GM23338 (cell line): ENCODE measurements around the gene BNIP5. TPM values are rescaled to one million over a fixed set of nuclear protein-coding genes. Genes with fewer than 3 reads are reported as not detected.

Experiments used
- ATAC-seq: fragments of 200-7000 bp; cut with Tn5 transposase; 3 replicates; pipeline ENCODE4 v1.9.1; 2020
- DNase-seq: peaks from one replicate; pipeline ENCODE4 v3.0.0-alpha.2; 2015; ENCODE audit warnings: low spot score
- H2AFZ ChIP-seq: fragments of 200-600 bp; sonication (generic); 2 replicates; pipeline ENCODE4 v1.8.0; 2016; ENCODE audit warnings: antibody characterized with exemption, mild to moderate bottlenecking, moderate library complexity
- H3F3A ChIP-seq: fragments of 200-600 bp; sonication (generic); replicated peaks from 2 replicates; pipeline ENCODE4 v1.8.0; 2017; ENCODE audit warnings: antibody characterized with exemption, mixed run types, low read depth
- H3K27ac ChIP-seq: fragments of 200-600 bp; sonication (generic); 2 replicates; pipeline ENCODE4 v1.6.1; 2016; ENCODE audit warnings: low read depth
- H3K27me3 ChIP-seq: fragments of 200-600 bp; sonication (generic); 2 replicates; pipeline ENCODE4 v1.8.0; 2016; ENCODE audit warnings: mild to moderate bottlenecking, mixed run types, moderate library complexity; ENCODE audit not compliant: insufficient read depth
- H3K36me3 ChIP-seq: fragments of 200-600 bp; sonication (generic); 2 replicates; pipeline ENCODE4 v1.8.0; 2016; ENCODE audit warnings: mild to moderate bottlenecking; ENCODE audit not compliant: insufficient read depth
- H3K4me1 ChIP-seq: fragments of 200-600 bp; sonication (generic); 2 replicates; pipeline ENCODE4 v1.8.0; 2016; ENCODE audit warnings: mild to moderate bottlenecking, moderate library complexity; ENCODE audit not compliant: insufficient read depth
- H3K4me2 ChIP-seq: fragments of 200-600 bp; sonication (generic); 2 replicates; pipeline ENCODE4 v1.7.1; 2017; ENCODE audit warnings: mixed run types
- H3K4me3 ChIP-seq: fragments of 200-600 bp; sonication (generic); 2 replicates; pipeline ENCODE4 v1.6.1; 2016; ENCODE audit warnings: mixed run types
- H3K79me2 ChIP-seq: fragments of 200-600 bp; sonication (generic); replicated peaks from 2 replicates; pipeline ENCODE4 v1.8.0; 2017; ENCODE audit warnings: mild to moderate bottlenecking; ENCODE audit not compliant: insufficient read depth
- H3K9me2 ChIP-seq: fragments of 200-600 bp; sonication (generic); 2 replicates; pipeline ENCODE4 v1.8.0; 2017; ENCODE audit not compliant: insufficient read depth
- H4K20me1 ChIP-seq: fragments of 200-600 bp; sonication (generic); replicated peaks from 2 replicates; pipeline ENCODE4 v1.8.0; 2017; ENCODE audit warnings: mild to moderate bottlenecking; ENCODE audit not compliant: insufficient read depth
- H3K27ac Mint-ChIP-seq: 2 replicates; pipeline ENCODE4 v1.8.0; 2020; ENCODE audit warnings: inconsistent platforms, mild to moderate bottlenecking, moderate library complexity, mixed read lengths
- H3K27me3 Mint-ChIP-seq: 3 replicates; pipeline ENCODE4 v1.8.0; 2022; ENCODE audit warnings: low read depth, mild to moderate bottlenecking, moderate library complexity, mixed read lengths, inconsistent platforms; ENCODE audit not compliant: insufficient read depth, poor library complexity
- H3K36me3 Mint-ChIP-seq: 3 replicates; pipeline ENCODE4 v1.8.0; 2021; ENCODE audit warnings: low read depth, mild to moderate bottlenecking, inconsistent platforms, moderate library complexity, mixed read lengths
- H3K4me1 Mint-ChIP-seq: 3 replicates; pipeline ENCODE4 v1.8.0; 2020; ENCODE audit warnings: mild to moderate bottlenecking, inconsistent platforms, mixed read lengths
- H3K4me3 Mint-ChIP-seq: 3 replicates; pipeline ENCODE4 v1.8.0; 2021; ENCODE audit warnings: moderate library complexity, mild to moderate bottlenecking, inconsistent platforms, mixed read lengths
- H3K9me3 Mint-ChIP-seq: 3 replicates; pipeline ENCODE4 v1.8.0; 2020; ENCODE audit warnings: moderate library complexity, mild to moderate bottlenecking, inconsistent platforms, mixed read lengths
- CREB1 ChIP-seq: fragments of 250-450 bp; sonication (Bioruptor Pico); IDR thresholded peaks from 2 replicates; pipeline ENCODE4 v1.5.0; 2020; ENCODE audit warnings: low read depth, mild to moderate bottlenecking, moderate library complexity
- EZH2 ChIP-seq: fragments of 200-600 bp; sonication (generic); IDR thresholded peaks from one replicate; pipeline ENCODE4 v1.8.0; 2017; ENCODE audit warnings: antibody characterized with exemption, mild to moderate bottlenecking, low read depth; ENCODE audit not compliant: unreplicated experiment
- EZH2phosphoT487 ChIP-seq: fragments of 200-600 bp; sonication (generic); IDR thresholded peaks from one replicate; pipeline ENCODE4 v1.8.1; 2018; ENCODE audit warnings: antibody characterized with exemption; ENCODE audit not compliant: unreplicated experiment
- JUNB ChIP-seq: IDR thresholded peaks from one replicate; pipeline ENCODE4 v1.6.1; 2016; ENCODE audit warnings: antibody characterized with exemption; ENCODE audit not compliant: unreplicated experiment
- POLR2AphosphoS5 ChIP-seq: IDR thresholded peaks from 2 replicates; pipeline ENCODE4 v1.6.1; 2016; ENCODE audit warnings: antibody characterized with exemption, low read depth
- STAT1 ChIP-seq: IDR thresholded peaks from one replicate; pipeline ENCODE4 v1.6.1; 2016; ENCODE audit warnings: antibody characterized with exemption; ENCODE audit not compliant: unreplicated experiment
- ZNF114 ChIP-seq: fragments of 250-450 bp; sonication (Bioruptor Pico); IDR thresholded peaks from 2 replicates; pipeline ENCODE4 v1.5.0; 2020; ENCODE audit warnings: mild to moderate bottlenecking, moderate library complexity
- ZNF331 ChIP-seq: fragments of 250-450 bp; sonication (Bioruptor Pico); IDR thresholded peaks from 2 replicates; pipeline ENCODE4 v1.5.0; 2020; ENCODE audit warnings: low read depth, mild to moderate bottlenecking, moderate library complexity
- polyA plus RNA-seq: library from polyadenylated mRNA; unstranded; fragments of >200 nt; fragmentation: Nextera tagmentation; extraction: Ambion mirVana; gene quantifications from 2 replicates; pipeline ENCODE4 v1.2.1, GENCODE V29; 2016
- total RNA-seq: library from RNA; depleted of rRNA; stranded (reverse); fragments of >200 nt; shearing (Covaris generic); gene quantifications from 2 replicates; pipeline ENCODE4 v1.2.3, GENCODE V29; 2014
- TF ChIP-seq, protein P1 (sequence below): IDR thresholded peaks from one replicate; pipeline ENCODE4 v1.6.1; 2018; ENCODE audit warnings: antibody characterized with exemption; ENCODE audit not compliant: unreplicated experiment
- TF ChIP-seq, protein P2 (sequence below), 2 experiments: fragments of 200-600 bp in 1 of 2; sonication (generic) in 1 of 2; conservative IDR thresholded peaks; 2 replicates each; pipeline versions ENCODE4 v1.5.1 to v1.6.1; 2016 to 2017; ENCODE audit warnings: antibody characterized with exemption in 2 of 2, low read depth in 2 of 2, mild to moderate bottlenecking in 2 of 2, moderate library complexity in 1 of 2
- TF ChIP-seq, protein P3 (sequence below): fragments of 250-450 bp; sonication (Bioruptor Pico); IDR thresholded peaks from 2 replicates; pipeline ENCODE4 v1.5.0; 2020; ENCODE audit warnings: mild to moderate bottlenecking, moderate library complexity
- TF ChIP-seq, protein P4 (sequence below): IDR thresholded peaks from 2 replicates; pipeline ENCODE4 v1.6.1; 2016; ENCODE audit warnings: antibody characterized with exemption

Gene BNIP5
- total and polyA plus RNA-seq, 2 experiments from 2014 or later = not detected

DNA sequence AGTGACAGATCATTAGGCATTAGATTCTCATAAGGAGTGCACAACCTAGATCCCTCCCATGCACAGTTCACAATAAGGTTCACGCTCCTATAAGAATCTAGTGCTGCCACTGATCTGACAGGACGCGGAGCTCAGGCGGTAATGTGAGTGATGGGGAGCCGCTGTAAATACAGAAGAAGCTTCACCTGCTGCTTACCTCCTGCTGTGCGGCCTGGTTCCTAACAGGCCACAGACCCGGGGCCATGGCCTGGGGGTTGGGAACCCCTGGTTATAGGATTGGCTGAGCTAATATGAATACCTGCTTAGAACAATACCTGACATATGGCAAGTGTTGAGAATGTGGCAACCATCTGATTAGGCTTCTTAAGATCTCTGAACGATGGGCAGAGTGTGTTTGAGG, 64.5 kb downstream of the BNIP5 start:
- H3K27me3 ChIP-seq = no peaks in the 10 kb centered on the region
- no peaks in the 10 kb centered on the region for H3F3A ChIP-seq
- peaks cover 4% of the 10 kb centered on the region; the same call in 1 of the 3 replicates for H3K4me1 Mint-ChIP-seq
- H3K4me2 ChIP-seq = no peak overlapping the region
- H3K36me3 ChIP-seq = no peaks in the 10 kb centered on the region
- no peak overlapping the region for H3K4me3 ChIP-seq
- H3K4me3 Mint-ChIP-seq = no peak overlapping the region
- H3K27me3 Mint-ChIP-seq = peaks cover 12% of the 10 kb centered on the region
- H3K4me1 ChIP-seq = no peaks in the 10 kb centered on the region
- H3K36me3 Mint-ChIP-seq = no peaks in the 10 kb centered on the region
- no peaks in the 10 kb centered on the region; the same call in 2 of the 3 replicates for H3K9me3 Mint-ChIP-seq
- TF ChIP-seq, protein P1, sequence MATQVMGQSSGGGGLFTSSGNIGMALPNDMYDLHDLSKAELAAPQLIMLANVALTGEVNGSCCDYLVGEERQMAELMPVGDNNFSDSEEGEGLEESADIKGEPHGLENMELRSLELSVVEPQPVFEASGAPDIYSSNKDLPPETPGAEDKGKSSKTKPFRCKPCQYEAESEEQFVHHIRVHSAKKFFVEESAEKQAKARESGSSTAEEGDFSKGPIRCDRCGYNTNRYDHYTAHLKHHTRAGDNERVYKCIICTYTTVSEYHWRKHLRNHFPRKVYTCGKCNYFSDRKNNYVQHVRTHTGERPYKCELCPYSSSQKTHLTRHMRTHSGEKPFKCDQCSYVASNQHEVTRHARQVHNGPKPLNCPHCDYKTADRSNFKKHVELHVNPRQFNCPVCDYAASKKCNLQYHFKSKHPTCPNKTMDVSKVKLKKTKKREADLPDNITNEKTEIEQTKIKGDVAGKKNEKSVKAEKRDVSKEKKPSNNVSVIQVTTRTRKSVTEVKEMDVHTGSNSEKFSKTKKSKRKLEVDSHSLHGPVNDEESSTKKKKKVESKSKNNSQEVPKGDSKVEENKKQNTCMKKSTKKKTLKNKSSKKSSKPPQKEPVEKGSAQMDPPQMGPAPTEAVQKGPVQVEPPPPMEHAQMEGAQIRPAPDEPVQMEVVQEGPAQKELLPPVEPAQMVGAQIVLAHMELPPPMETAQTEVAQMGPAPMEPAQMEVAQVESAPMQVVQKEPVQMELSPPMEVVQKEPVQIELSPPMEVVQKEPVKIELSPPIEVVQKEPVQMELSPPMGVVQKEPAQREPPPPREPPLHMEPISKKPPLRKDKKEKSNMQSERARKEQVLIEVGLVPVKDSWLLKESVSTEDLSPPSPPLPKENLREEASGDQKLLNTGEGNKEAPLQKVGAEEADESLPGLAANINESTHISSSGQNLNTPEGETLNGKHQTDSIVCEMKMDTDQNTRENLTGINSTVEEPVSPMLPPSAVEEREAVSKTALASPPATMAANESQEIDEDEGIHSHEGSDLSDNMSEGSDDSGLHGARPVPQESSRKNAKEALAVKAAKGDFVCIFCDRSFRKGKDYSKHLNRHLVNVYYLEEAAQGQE = no peak
- TF ChIP-seq, protein P2, sequence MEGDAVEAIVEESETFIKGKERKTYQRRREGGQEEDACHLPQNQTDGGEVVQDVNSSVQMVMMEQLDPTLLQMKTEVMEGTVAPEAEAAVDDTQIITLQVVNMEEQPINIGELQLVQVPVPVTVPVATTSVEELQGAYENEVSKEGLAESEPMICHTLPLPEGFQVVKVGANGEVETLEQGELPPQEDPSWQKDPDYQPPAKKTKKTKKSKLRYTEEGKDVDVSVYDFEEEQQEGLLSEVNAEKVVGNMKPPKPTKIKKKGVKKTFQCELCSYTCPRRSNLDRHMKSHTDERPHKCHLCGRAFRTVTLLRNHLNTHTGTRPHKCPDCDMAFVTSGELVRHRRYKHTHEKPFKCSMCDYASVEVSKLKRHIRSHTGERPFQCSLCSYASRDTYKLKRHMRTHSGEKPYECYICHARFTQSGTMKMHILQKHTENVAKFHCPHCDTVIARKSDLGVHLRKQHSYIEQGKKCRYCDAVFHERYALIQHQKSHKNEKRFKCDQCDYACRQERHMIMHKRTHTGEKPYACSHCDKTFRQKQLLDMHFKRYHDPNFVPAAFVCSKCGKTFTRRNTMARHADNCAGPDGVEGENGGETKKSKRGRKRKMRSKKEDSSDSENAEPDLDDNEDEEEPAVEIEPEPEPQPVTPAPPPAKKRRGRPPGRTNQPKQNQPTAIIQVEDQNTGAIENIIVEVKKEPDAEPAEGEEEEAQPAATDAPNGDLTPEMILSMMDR (conservative IDR thresholded peaks at IDR 0.05; ENCODE audit: low read depth in 2 of 2) = no peak
- TF ChIP-seq STAT1 (no peak), JUNB (no peak), ZNF114 (CRISPR knock-in tag) (no peak), CREB1 (CRISPR knock-in tag) (no peak), EZH2 (no peak), EZH2phosphoT487 (no peak), ZNF331 (CRISPR knock-in tag) (no peak), POLR2AphosphoS5 (no peak)
- TF ChIP-seq, protein P3, sequence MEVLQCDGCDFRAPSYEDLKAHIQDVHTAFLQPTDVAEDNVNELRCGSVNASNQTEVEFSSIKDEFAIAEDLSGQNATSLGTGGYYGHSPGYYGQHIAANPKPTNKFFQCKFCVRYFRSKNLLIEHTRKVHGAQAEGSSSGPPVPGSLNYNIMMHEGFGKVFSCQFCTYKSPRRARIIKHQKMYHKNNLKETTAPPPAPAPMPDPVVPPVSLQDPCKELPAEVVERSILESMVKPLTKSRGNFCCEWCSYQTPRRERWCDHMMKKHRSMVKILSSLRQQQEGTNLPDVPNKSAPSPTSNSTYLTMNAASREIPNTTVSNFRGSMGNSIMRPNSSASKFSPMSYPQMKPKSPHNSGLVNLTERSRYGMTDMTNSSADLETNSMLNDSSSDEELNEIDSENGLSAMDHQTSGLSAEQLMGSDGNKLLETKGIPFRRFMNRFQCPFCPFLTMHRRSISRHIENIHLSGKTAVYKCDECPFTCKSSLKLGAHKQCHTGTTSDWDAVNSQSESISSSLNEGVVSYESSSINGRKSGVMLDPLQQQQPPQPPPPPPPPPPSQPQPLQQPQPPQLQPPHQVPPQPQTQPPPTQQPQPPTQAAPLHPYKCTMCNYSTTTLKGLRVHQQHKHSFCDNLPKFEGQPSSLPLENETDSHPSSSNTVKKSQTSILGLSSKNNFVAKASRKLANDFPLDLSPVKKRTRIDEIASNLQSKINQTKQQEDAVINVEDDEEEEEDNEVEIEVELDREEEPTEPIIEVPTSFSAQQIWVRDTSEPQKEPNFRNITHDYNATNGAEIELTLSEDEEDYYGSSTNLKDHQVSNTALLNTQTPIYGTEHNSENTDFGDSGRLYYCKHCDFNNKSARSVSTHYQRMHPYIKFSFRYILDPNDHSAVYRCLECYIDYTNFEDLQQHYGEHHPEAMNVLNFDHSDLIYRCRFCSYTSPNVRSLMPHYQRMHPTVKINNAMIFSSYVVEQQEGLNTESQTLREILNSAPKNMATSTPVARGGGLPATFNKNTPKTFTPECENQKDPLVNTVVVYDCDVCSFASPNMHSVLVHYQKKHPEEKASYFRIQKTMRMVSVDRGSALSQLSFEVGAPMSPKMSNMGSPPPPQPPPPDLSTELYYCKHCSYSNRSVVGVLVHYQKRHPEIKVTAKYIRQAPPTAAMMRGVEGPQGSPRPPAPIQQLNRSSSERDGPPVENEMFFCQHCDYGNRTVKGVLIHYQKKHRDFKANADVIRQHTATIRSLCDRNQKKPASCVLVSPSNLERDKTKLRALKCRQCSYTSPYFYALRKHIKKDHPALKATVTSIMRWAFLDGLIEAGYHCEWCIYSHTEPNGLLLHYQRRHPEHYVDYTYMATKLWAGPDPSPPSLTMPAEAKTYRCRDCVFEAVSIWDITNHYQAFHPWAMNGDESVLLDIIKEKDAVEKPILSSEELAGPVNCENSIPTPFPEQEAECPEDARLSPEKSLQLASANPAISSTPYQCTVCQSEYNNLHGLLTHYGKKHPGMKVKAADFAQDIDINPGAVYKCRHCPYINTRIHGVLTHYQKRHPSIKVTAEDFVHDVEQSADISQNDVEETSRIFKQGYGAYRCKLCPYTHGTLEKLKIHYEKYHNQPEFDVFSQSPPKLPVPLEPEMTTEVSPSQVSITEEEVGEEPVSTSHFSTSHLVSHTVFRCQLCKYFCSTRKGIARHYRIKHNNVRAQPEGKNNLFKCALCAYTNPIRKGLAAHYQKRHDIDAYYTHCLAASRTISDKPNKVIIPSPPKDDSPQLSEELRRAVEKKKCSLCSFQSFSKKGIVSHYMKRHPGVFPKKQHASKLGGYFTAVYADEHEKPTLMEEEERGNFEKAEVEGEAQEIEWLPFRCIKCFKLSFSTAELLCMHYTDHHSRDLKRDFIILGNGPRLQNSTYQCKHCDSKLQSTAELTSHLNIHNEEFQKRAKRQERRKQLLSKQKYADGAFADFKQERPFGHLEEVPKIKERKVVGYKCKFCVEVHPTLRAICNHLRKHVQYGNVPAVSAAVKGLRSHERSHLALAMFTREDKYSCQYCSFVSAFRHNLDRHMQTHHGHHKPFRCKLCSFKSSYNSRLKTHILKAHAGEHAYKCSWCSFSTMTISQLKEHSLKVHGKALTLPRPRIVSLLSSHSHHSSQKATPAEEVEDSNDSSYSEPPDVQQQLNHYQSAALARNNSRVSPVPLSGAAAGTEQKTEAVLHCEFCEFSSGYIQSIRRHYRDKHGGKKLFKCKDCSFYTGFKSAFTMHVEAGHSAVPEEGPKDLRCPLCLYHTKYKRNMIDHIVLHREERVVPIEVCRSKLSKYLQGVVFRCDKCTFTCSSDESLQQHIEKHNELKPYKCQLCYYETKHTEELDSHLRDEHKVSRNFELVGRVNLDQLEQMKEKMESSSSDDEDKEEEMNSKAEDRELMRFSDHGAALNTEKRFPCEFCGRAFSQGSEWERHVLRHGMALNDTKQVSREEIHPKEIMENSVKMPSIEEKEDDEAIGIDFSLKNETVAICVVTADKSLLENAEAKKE (CRISPR knock-in tag) = no peak
- TF ChIP-seq, protein P4, sequence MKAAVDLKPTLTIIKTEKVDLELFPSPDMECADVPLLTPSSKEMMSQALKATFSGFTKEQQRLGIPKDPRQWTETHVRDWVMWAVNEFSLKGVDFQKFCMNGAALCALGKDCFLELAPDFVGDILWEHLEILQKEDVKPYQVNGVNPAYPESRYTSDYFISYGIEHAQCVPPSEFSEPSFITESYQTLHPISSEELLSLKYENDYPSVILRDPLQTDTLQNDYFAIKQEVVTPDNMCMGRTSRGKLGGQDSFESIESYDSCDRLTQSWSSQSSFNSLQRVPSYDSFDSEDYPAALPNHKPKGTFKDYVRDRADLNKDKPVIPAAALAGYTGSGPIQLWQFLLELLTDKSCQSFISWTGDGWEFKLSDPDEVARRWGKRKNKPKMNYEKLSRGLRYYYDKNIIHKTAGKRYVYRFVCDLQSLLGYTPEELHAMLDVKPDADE = no peak
- H4K20me1 ChIP-seq = no peaks in the 10 kb centered on the region
- DNase-seq = no peak
- no peak overlapping the region for H2AFZ ChIP-seq
- H3K79me2 ChIP-seq = no peaks in the 10 kb centered on the region
- no peak overlapping the region for H3K27ac ChIP-seq
- no peak overlapping the region for H3K27ac Mint-ChIP-seq
- no peaks in the 10 kb centered on the region for H3K9me2 ChIP-seq
- ATAC-seq = no peak
